Measurements from ENCODE around the gene SPAG4.

The SPAG4 gene

DNA sequence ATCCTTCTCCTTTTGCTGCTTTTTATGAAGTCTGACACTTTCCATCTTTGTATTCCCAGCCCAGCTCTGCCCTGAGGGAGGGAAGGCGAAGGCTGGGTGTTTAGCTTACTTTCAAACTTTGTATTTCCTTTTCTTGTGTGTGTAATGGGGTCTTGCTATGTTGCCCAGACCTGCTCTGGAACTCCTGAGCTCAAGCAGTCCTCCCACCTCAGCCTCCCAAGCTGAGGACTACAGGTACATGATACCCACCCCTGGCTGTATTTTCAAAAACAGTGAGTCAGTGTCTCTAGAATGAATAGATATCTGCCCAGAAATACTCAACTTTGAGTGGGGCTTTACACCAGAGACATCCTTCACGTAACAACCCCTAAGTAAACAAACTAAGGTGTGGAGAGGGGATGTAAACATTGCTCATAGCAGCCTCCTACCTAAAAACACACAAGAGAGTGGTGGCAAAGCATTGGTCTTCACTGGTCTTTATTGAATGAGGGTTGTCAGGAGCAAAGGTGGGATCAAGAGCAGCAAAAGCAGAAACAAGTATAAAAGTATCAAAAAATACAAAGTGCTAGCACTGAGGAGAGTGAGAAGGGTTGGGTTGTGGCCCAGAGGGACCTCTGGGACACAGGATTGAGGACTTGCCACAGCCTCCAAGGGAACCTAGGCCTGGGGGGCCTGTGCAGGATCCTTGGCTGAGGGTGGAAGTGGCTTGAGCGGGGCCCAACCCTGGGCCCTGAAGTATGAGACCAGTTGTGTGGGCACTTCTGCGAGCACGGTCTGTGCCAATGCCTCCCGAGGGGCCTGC lies 10.2 kb downstream of the SPAG4 start:
- no peak for DNase-seq

DNA sequence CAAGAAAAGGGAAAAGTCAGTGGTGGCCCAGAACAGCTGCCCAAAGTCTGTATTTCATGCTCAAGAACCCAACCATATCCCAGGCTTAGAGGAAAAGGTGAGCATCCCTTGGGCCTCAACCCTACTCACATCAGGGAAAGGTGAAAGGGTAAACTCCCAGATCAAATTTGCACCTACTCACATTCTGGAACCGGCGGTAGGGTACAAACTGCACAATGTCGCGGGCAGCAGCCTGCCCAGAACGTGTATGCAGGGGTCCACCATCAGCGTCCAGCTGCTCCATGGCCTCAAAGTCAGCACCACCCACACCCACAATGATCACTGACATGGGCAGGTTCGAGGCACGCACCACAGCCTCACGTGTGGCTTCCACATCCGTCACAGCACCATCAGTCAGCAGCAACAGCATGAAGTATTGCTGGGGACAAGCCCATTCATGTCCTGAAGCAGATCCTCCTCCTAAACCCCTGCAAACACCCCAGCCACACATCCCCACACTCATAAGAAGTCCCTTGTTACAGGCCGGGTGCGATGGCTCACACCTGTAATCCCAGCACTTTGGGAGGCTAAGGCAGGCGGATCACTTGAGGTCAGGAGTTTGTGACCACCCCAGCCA lies 10.9 kb downstream of the SPAG4 start:
- DNase-seq, result no peak

GRCh38 chr20:35627121-35627520 lies 11.5 kb downstream of the SPAG4 start:
- DNase-seq, result no peak

DNA sequence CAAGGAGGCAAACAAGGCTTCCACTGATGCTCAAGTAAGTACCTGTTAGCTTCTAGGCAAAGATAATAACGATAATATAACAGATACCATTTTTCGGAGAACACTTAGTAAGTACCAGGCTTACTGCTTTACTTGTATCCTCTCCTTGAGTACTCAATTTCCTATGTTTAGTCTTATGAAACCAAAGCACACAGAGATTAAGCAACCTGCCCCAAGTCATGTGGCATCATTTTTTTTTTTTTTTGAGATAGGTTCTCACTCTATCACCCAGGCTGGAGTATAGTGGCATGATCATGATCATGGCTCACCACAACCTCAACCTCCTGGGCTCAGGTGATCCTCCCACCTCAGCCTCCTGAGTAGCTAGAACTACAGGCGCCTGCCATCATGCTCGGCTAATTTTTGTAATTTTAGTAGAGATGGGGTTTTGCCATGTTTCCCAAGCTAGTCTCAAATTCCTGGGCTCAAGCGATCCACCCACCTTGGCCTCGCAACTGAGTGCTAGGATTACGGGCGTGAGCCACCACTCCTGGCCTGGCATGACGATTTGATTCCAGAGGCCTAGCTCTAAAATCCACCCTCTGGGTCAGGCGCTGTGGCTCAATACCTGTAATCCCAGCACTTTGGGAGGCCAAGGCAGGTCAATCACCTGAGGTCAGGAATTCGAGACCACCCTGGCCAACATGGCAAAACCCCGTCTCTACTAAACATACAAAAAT lies 14.0 kb downstream of the SPAG4 start:
- DNase-seq, result no peak

- no peak for DNase-seq
Observed at GRCh38 chr20:35630636-35631035, 15.0 kb downstream of the SPAG4 start.

- DNase-seq, result no peak
Observed at GRCh38 chr20:35632539-35633115, 17.0 kb downstream of the SPAG4 start.

GRCh38 chr20:35635652-35636051 lies 20.0 kb downstream of the SPAG4 start:
- no peak for DNase-seq

- no peak for DNase-seq
Observed at GRCh38 chr20:35636095-35636494, 20.5 kb downstream of the SPAG4 start.

- no peak for DNase-seq
Observed at GRCh38 chr20:35637276-35637675, 21.6 kb downstream of the SPAG4 start.

DNA sequence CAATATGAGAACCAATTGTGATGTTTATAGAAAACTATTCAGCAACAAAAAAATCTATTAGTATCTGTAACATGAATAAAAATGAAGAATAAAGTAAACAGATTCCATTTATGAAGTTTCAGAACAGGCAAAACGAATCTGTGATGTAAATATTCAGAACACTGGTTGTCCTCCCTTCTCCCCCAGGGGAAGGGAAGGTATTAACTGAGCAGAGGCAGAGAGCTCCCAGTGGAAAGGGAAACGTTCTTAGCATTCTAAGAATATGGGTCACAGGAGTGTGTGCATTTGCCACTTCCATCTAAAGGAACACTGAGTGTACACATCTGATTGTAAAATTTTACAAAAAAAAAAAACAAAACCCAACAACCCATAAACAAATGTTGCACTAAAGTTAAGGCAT lies 23.1 kb downstream of the SPAG4 start:
- DNase-seq, result no peak

GRCh38 chr20:35640724-35641123 lies 25.1 kb downstream of the SPAG4 start:
- DNase-seq, result no peak

DNA sequence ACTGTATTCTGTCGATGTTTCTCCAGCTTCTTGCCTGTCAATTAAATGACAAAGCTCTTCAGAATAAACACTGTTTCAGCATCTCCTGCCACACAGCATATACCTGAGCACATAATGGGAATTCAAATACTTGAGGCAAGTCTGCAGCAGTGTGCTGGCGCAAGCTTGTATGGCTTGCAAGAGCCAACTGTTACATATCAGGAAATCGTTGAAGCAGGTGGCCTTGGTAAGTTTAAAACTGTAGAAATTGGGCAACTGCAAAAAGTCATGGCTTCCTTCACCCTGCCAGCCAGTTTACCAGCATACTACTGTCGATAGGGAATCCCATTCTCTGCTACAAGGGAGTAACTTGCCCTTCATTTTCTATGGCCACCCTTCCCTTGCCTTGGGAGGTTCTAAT lies 26.1 kb downstream of the SPAG4 start:
- no peak for DNase-seq

- DNase-seq, result no peak
Observed at GRCh38 chr20:35643045-35643444, 27.4 kb downstream of the SPAG4 start.

DNA sequence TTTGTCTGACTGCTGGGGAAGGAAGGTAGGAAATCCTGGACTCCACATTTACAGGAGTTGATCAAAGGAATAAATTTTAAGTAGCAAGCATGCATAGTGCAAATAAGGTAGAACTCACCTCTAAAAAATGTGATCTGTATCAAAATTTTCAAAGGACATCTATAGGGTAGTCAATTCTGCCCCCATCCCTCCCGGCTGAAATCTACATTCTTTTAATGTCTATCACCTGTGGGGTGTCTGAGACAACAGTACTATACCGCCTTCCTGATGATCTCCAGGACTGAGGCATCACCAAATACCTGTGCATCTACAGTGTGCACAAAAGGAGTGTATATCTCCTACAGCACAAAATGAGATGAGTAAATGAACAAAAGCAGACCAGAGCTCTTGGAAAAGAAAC lies 29.2 kb downstream of the SPAG4 start:
- no peak for DNase-seq

DNA sequence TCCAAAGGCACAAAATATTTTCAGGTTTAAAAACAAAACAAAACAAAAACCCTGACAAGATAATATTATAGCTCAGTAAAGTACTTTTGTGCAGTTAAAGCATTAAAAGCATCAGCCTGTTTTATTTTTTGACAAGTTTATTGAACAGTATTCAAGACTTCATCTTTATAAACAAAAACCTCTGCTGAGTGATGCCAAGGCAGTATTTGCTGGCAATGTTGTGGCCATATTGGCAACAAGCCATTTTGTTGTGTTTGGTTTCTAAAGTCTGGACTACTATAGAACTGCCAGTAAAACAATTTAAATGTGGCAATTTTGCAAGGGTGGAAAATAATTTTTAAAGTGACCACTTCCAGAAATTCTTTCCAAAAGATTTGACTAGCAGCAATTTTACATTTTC lies 33.2 kb downstream of the SPAG4 start:
- no peak for DNase-seq

- DNase-seq, result no peak
Observed at GRCh38 chr20:35650632-35651031, 35.0 kb downstream of the SPAG4 start.

- no peak for DNase-seq
Observed at GRCh38 chr20:35651958-35652357, 36.3 kb downstream of the SPAG4 start.

- no peak for DNase-seq
Observed at GRCh38 chr20:35652641-35653429, 37.2 kb downstream of the SPAG4 start.

DNA sequence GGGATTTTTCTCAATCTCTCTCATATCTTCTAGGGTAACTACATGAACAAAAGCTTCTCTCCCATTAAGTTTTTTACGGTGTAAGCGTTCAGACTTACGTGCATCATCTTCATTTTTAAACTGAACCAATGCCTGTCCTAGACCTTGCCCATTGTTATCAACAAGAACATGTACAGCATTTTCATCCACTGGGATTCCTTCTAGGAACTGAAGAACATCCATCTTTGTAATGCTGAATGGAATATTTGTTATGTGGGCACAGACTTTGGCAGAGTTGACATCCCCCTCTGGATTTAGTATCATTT lies 37.8 kb downstream of the SPAG4 start:
- no peak for DNase-seq

DNA sequence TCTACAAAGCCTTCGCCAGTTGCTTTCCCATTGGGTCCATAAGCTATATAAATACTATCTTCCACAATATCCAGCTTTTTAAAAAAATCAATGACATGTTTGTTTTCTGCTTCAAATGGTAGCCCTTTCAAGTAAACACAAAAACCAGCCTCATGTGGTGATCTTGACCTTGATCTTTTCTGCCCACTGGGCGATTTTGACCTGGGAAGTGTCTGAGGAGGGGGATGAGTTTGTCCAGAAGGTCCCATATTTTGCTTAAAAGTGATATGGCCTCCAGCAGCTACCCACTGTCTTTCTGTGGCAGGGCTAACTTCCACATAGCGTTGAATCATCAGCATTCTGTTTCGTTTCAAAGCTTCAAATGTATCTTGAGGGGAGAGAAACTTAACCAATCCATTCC lies 38.3 kb downstream of the SPAG4 start:
- DNase-seq, result no peak

GRCh38 chr20:35654415-35654814 lies 38.8 kb downstream of the SPAG4 start:
- no peak for DNase-seq

- DNase-seq, result no peak
Observed at GRCh38 chr20:35657271-35657670, 41.6 kb downstream of the SPAG4 start.
